ENCODE results near the gene YWHAH.

GRCh38 chr22:31920306-31920705 lies 24.0 kb upstream of the YWHAH start:
- TF ChIP-seq EZH2 (IDR thresholded peaks at IDR 0.05; ENCODE audit: insufficient read depth, poor library complexity, severe bottlenecking) (no peak), EZH2phosphoT487 (IDR thresholded peaks at IDR 0.05; ENCODE audit: insufficient read depth, low read depth) (no peak)

All from GM23248 (cell line).